ENCODE data around the gene RAPGEF1.
A peak's percentile ranks its signal among the peaks of the same experiment; 100 is the strongest.

Gene RAPGEF1

DNA sequence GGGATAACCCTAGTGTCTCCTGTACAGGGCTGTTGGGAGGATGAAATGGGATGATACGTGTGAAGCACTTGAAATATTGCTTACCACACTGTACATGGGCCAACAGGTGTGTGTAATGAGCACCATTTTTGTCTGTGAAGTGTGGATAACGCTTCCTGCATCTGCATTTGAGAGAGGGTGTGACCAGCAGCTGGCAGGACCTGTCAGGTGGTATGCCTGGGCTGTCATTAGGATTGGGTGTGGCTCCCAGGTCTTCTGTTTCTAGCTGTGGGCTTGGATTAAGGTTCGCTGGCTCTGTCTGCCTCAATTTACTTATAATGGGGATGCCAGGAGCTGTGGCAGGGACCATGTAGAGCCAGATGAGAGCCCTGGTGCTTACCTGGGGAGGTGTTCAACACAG is 120.2 kb downstream of the RAPGEF1 start:
- no peak for TF ChIP-seq Cebpa-rat (IDR thresholded peaks at IDR 0.05)
- peaks cover 0 to 43% (median 3%) of the 10 kb centered on the region in 11 experiments; a peak in 5 of 22 replicates for H4K20me1 ChIP-seq
- H3K4me3 ChIP-seq = no peak overlapping the region
- H3K36me3 ChIP-seq = peaks cover 98 to 100% (median 100%) of the 10 kb centered on the region in 11 experiments
- H3K27ac ChIP-seq = peak overlapping the region in 4 of 11 experiments; percentile 65 to 97 (median 66); a peak in 2 of 22 replicates
- peaks cover 0 to 16% (median 0%) of the 10 kb centered on the region in 11 experiments; a peak in 11 of 22 replicates for H3K9me3 ChIP-seq (replicated peaks in 1 of 11)
- peaks cover 18 to 77% (median 57%) of the 10 kb centered on the region in 10 experiments for H3K4me1 ChIP-seq
- H3K4me2 ChIP-seq = peak overlapping the region in 2 of 11 experiments; percentile 31 to 91; a peak in 3 of 22 replicates
- no peak overlapping the region for H3K9ac ChIP-seq
- H3K27me3 ChIP-seq = no peaks in the 10 kb centered on the region

DNA sequence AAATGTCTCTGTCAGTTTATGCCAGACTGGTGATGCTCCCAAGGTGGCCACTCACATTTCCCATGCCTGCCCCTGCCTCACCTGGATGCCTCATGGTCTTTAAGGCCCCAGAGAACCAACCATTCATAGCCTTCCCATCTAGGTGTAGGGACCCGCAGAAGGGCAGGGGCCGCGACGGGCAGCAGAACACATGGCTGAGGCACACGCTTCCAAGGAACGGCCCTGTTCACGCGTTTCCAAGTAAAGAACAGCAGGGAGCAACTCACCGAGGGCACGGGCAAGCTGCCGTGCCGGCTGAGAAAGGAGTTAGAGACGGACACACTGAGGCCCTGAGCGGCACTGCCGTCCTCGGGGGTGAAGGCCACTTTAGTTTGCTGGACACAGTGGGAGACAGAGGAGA is 121.1 kb downstream of the RAPGEF1 start:
- TF ChIP-seq Cebpa-rat (IDR thresholded peaks at IDR 0.05) = no peak
- H3K9me3 ChIP-seq (replicated peaks in 1 of 11) = peaks cover 0 to 16% (median 0%) of the 10 kb centered on the region in 11 experiments; a peak in 11 of 22 replicates
- peaks cover 99 to 100% (median 100%) of the 10 kb centered on the region in 11 experiments for H3K36me3 ChIP-seq
- H3K4me3 ChIP-seq = no peak overlapping the region
- H3K4me2 ChIP-seq = peak overlapping the region in 2 of 11 experiments; percentile 43 to 54; a peak in 4 of 22 replicates
- H3K27ac ChIP-seq = peak overlapping the region in 4 of 11 experiments; percentile 4 to 19 (median 11); a peak in 1 of 22 replicates
- 0 out of 22 replicates have a peak overlapping the region, but pooled peaks of 1 of the 11 experiments have one; percentile 1 for H3K9ac ChIP-seq
- H3K27me3 ChIP-seq = no peaks in the 10 kb centered on the region
- H3K4me1 ChIP-seq = peaks cover 18 to 77% (median 50%) of the 10 kb centered on the region in 10 experiments
- peaks cover 0 to 41% (median 4%) of the 10 kb centered on the region in 11 experiments; a peak in 6 of 22 replicates for H4K20me1 ChIP-seq

DNA sequence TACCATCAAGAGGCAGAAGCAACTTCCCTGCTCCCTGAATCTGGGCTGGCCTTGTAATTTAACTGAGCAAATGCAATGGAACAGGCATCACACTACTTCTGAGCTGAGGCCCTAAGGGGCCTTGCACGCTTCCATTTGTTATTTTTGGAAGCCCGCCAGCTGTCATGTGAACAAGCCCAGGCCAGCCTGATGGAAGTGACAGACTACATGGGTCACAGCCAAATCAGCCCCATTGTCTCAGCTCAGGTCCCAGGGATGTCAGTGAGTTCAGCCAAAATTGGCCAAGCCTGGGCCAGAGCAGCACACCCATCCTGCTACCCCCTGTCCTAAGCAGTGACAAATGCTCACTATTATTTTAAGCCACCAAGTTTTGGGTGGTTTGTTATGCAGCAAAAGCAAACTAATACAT is 121.8 kb downstream of the RAPGEF1 start:
- no peak overlapping the region for H3K9ac ChIP-seq
- peaks cover 18 to 77% (median 50%) of the 10 kb centered on the region in 10 experiments for H3K4me1 ChIP-seq
- no peak for TF ChIP-seq Cebpa-rat (IDR thresholded peaks at IDR 0.05)
- H3K4me2 ChIP-seq = peak overlapping the region in 3 of 11 experiments; percentile 2 to 54 (median 43); a peak in 5 of 22 replicates
- no peak overlapping the region for H3K4me3 ChIP-seq
- H3K27me3 ChIP-seq = no peaks in the 10 kb centered on the region
- peaks cover 0 to 41% (median 6%) of the 10 kb centered on the region in 11 experiments; a peak in 5 of 22 replicates for H4K20me1 ChIP-seq
- no peak overlapping the region for H3K27ac ChIP-seq
- peaks cover 99 to 100% (median 100%) of the 10 kb centered on the region in 11 experiments for H3K36me3 ChIP-seq
- H3K9me3 ChIP-seq (replicated peaks in 1 of 11) = peaks cover 0 to 12% (median 0%) of the 10 kb centered on the region in 11 experiments; a peak in 11 of 22 replicates

DNA sequence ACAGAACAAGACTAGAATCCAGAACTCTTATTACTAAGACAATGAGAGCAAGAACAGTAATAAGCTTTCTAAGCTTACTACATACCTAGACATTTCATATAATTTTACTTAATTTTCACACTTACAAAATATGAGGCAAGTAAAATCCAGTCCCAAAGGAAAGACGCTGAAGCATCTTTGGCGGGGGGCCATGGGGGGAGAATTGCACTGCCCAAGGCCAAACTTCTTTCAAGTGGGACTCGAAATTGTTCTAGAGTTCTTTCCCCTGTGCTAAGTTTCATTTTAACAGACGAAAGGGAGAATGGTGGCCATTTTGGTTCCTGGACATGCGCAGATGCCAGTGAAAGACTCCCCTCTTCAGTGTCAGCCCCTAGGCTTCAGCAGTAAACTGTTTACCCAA is 122.3 kb downstream of the RAPGEF1 start:
- H3K9me3 ChIP-seq (replicated peaks in 1 of 11) = peaks cover 0 to 8% (median 0%) of the 10 kb centered on the region in 11 experiments; a peak in 11 of 22 replicates
- no peaks in the 10 kb centered on the region for H3K27me3 ChIP-seq
- H3K36me3 ChIP-seq = peaks cover 99 to 100% (median 100%) of the 10 kb centered on the region in 11 experiments
- H4K20me1 ChIP-seq = peaks cover 0 to 42% (median 7%) of the 10 kb centered on the region in 11 experiments; a peak in 5 of 22 replicates
- H3K27ac ChIP-seq = peak overlapping the region in 2 of 11 experiments; percentile 10 to 17; a peak in 2 of 22 replicates
- no peak overlapping the region for H3K9ac ChIP-seq
- no peak overlapping the region for H3K4me3 ChIP-seq
- H3K4me1 ChIP-seq = peaks cover 18 to 77% (median 50%) of the 10 kb centered on the region in 10 experiments
- H3K4me2 ChIP-seq = peak overlapping the region in 3 of 11 experiments; percentile 2 to 54 (median 43); a peak in 5 of 22 replicates
- TF ChIP-seq Cebpa-rat (IDR thresholded peaks at IDR 0.05) = no peak

DNA sequence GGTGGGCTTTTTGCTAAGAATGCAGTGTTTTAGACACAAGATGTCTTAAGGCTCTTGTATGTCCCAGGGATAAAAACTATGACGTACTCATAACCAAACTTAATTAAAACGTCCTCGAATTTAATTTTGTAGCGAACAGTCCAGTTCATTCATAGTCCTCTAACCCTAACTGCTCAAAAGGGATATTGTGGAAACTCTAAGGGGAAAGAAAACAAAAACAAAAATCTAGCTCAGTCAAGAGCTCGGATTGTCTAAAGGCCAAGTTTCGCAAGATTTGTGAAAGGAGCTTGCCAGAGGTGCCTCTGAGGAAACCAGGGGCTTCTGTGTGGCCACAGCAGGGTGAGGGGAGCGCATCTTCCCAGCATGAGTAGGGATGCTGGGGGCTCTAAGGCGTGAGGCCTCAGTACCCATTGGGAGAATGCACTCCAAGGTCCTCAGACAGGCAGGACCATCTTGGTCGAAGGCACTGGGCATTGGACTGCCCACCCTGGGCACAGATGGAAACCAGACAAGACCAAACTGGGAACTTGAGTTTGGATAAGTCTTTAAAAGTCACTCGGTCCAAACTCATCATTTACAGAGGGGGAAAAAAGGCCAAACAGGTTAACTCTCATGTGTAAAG is 122.8 kb downstream of the RAPGEF1 start:
- Histone ChIP-seq H3K4me2 (peak overlapping the region in 1 of 11 experiments; percentile 25; a peak in 2 of 22 replicates), H3K4me1 (peaks cover 18 to 77% (median 50%) of the 10 kb centered on the region in 10 experiments), H3K9ac (no peak overlapping the region), H3K9me3 (replicated peaks in 1 of 11) (peaks cover 0 to 3% (median 0%) of the 10 kb centered on the region in 11 experiments; a peak in 3 of 22 replicates), H3K4me3 (no peak overlapping the region), H3K27ac (peak overlapping the region in 6 of 11 experiments; percentile 6 to 39 (median 9); a peak in 6 of 22 replicates), H3K27me3 (no peaks in the 10 kb centered on the region), H4K20me1 (peaks cover 0 to 41% (median 7%) of the 10 kb centered on the region in 11 experiments; a peak in 5 of 22 replicates), H3K36me3 (peaks cover 99 to 100% (median 100%) of the 10 kb centered on the region in 11 experiments)
- TF ChIP-seq Cebpa-rat (IDR thresholded peaks at IDR 0.05) = 0 out of 22 replicates have a peak, but pooled peaks of 1 of the 11 experiments have one; percentile 19

DNA sequence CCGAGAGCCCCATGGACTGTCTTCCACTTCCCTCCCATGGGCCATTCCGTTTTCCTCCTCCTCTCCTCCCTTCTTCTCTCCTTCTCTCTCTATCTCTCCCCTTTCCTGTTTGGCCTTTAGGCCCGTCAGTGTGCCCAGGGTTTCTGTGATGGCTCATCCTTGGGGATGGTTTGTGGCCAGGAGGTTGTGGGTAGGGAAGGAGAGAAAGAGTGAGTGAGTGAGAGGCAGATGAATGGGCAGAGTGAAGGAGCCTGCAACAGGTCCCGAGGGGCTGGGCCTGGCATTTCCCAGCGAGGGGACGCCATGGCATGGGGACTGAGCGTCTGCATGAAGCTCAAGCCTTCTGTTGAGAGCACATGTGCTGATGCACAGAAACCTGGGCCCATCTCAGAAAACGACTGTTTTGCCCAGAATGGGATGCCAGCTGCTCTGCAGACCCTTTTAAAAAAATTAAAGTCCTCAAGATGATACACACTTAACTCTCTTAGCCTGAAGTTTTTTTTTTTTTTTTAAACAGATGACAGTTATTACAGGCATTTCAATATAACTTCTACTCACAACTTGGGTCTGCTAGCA is 125.4 kb downstream of the RAPGEF1 start:
- 0 out of 22 replicates have a peak overlapping the region, but pooled peaks of 1 of the 11 experiments have one; percentile 6 for H3K4me2 ChIP-seq
- no peak overlapping the region for H3K4me3 ChIP-seq
- no peaks in the 10 kb centered on the region for H3K27me3 ChIP-seq
- H3K9ac ChIP-seq = no peak overlapping the region
- H3K27ac ChIP-seq = no peak overlapping the region
- peaks cover 36 to 77% (median 60%) of the 10 kb centered on the region in 10 experiments for H3K4me1 ChIP-seq
- peaks cover 0 to 54% (median 12%) of the 10 kb centered on the region in 11 experiments; a peak in 9 of 22 replicates for H4K20me1 ChIP-seq
- peaks cover 84 to 100% (median 98%) of the 10 kb centered on the region in 11 experiments for H3K36me3 ChIP-seq
- no peaks in the 10 kb centered on the region for H3K9me3 ChIP-seq (replicated peaks in 1 of 11)
- TF ChIP-seq Cebpa-rat (IDR thresholded peaks at IDR 0.05) = no peak

DNA sequence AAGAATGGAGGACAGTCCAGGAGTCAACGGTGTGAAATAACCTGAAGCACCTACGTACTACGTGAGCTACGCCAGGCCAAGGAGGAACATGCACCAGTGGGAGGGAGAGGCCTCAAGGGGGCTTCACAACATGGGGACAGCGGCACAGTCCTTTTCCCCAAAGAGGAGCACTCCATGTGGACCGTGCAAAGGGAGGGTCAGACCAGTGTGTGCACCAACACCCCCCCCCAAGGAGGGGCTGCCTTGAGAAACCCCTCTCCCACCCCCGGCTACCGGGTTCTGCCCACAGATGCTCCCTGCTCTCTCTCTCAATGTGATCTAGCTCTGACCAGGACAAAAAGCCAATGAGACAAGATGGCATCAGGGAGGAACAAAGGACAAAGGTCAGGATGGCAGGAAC is 126.0 kb downstream of the RAPGEF1 start:
- Histone ChIP-seq H3K4me2 (peak overlapping the region in 1 of 11 experiments; percentile 59; a peak in 3 of 22 replicates), H3K9ac (no peak overlapping the region), H3K36me3 (peaks cover 84 to 100% (median 98%) of the 10 kb centered on the region in 11 experiments), H3K27ac (no peak overlapping the region), H3K4me1 (peaks cover 41 to 77% (median 63%) of the 10 kb centered on the region in 10 experiments), H3K9me3 (replicated peaks in 1 of 11) (no peaks in the 10 kb centered on the region), H3K27me3 (no peaks in the 10 kb centered on the region), H4K20me1 (peaks cover 0 to 59% (median 14%) of the 10 kb centered on the region in 11 experiments; a peak in 9 of 22 replicates), H3K4me3 (no peak overlapping the region)
- TF ChIP-seq Cebpa-rat (IDR thresholded peaks at IDR 0.05) = no peak

DNA sequence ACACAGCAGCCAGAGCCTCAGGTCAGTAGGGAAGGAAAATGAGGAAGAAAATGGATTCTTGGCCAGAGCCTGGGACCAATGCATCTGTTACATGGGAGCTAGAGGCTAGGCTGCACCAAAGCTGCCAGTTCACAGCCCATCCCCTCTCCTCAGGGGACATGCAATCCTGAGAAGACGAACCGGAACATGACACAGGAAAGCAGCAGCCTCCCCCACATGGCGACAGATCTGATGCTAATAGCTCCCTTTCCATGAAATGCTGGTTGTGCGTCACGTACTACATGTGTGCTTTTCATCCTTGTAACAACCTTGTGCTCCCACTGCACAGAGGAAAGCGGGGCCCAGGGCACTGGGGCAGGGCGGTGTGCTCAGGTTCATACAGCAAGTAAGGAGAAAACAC is 127.0 kb downstream of the RAPGEF1 start:
- no peak for TF ChIP-seq Cebpa-rat (IDR thresholded peaks at IDR 0.05)
- Histone ChIP-seq H3K4me1 (peaks cover 41 to 77% (median 60%) of the 10 kb centered on the region in 10 experiments), H3K4me2 (peak overlapping the region in 4 of 11 experiments; percentile 4 to 59 (median 18); a peak in 6 of 22 replicates), H3K4me3 (no peak overlapping the region), H4K20me1 (peaks cover 0 to 66% (median 18%) of the 10 kb centered on the region in 11 experiments; a peak in 9 of 22 replicates), H3K9ac (no peak overlapping the region), H3K27ac (peak overlapping the region in 2 of 11 experiments; percentile 10 to 17; a peak in 1 of 22 replicates), H3K27me3 (no peaks in the 10 kb centered on the region), H3K36me3 (peaks cover 84 to 100% (median 97%) of the 10 kb centered on the region in 11 experiments), H3K9me3 (replicated peaks in 1 of 11) (no peaks in the 10 kb centered on the region)
